ENCODE data around the gene CPZ. TPM values are rescaled to one million over a fixed set of nuclear protein-coding genes. Genes with fewer than 3 reads are reported as not detected.
"Not testable (repeated sequence)": the region's sequence is repeated elsewhere in the genome, so short reads cannot be mapped to it uniquely, and the experiment has no call there.

Gene CPZ
- total RNA-seq, 1 donor from 2014 or later, result 22.5 TPM

GRCh38 chr4:8608714-8609391 is 16.3 kb downstream of the CPZ start:
- DNase-seq (ENCODE audit: low read depth), result no peak

GRCh38 chr4:8609406-8609805 is 16.8 kb downstream of the CPZ start:
- no peak for DNase-seq (ENCODE audit: low read depth)

GRCh38 chr4:8609824-8610350 is 17.3 kb downstream of the CPZ start:
- no peak for DNase-seq (ENCODE audit: low read depth)

- DNase-seq (ENCODE audit: low read depth), result no peak
Measured at GRCh38 chr4:8610858-8611616, 18.5 kb downstream of the CPZ start.

GRCh38 chr4:8612646-8613045 is 20.1 kb downstream of the CPZ start:
- no peak for DNase-seq (ENCODE audit: low read depth)

- no peak for DNase-seq (ENCODE audit: low read depth)
Measured at GRCh38 chr4:8613421-8614364, 21.1 kb downstream of the CPZ start.

GRCh38 chr4:8614365-8615193 is 22.0 kb downstream of the CPZ start:
- no peak for DNase-seq (ENCODE audit: low read depth)

- DNase-seq (ENCODE audit: low read depth), result no peak
Measured at GRCh38 chr4:8615366-8615765, 22.8 kb downstream of the CPZ start.

- DNase-seq (ENCODE audit: low read depth), result no peak
Measured at GRCh38 chr4:8615921-8616787, 23.6 kb downstream of the CPZ start.

- no peak for DNase-seq (ENCODE audit: low read depth)
Measured at GRCh38 chr4:8616831-8617230, 24.3 kb downstream of the CPZ start.

- no peak for DNase-seq (ENCODE audit: low read depth)
Measured at GRCh38 chr4:8617486-8618040, 25.0 kb downstream of the CPZ start.

GRCh38 chr4:8618421-8618820 is 25.9 kb downstream of the CPZ start:
- DNase-seq (ENCODE audit: low read depth), result no peak

- DNase-seq (ENCODE audit: low read depth), result no peak
Measured at GRCh38 chr4:8618961-8619720, 26.6 kb downstream of the CPZ start.

- DNase-seq (ENCODE audit: low read depth), result not testable (repeated sequence)
Measured at GRCh38 chr4:8621135-8621534, 28.6 kb downstream of the CPZ start.

GRCh38 chr4:8624601-8625272 is 32.2 kb downstream of the CPZ start:
- not testable (repeated sequence) for DNase-seq (ENCODE audit: low read depth)

- not testable (repeated sequence) for DNase-seq (ENCODE audit: low read depth)
Measured at GRCh38 chr4:8630240-8630905, 37.8 kb downstream of the CPZ start.

GRCh38 chr4:8631896-8632295 is 39.3 kb downstream of the CPZ start:
- not testable (repeated sequence) for DNase-seq (ENCODE audit: low read depth)

All from myocyte (in vitro differentiated cells).